ENCODE data around the gene PIEZO2. TPM values are rescaled to one million over a fixed set of nuclear protein-coding genes. Genes with fewer than 3 reads are reported as not detected.

The PIEZO2 gene
- total RNA-seq, 1 experiment from 2014 or later = 5.5 TPM

DNA sequence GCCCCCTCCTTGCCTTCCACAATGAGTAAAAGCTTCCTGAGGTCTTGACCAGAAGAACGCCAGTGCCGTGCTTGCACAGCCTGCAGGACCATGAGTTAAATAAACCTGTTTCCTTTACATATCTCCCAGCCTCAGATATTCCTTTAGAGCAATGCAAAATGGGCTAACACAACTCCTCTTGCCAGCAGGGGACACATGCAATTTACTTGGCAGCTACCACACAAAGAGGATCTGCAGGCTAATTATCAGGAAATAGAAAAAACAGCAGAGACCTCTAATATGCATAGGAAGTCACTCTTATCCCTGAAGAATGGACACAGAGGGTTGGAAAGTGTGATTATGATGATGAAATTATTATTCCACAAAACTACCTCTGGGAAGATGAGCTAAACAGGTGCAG lies 114.0 kb downstream of the PIEZO2 start:
- Histone ChIP-seq H3K27ac (no peak overlapping the region), H3K4me3 (no peak overlapping the region), H3K36me3 (no peaks in the 10 kb centered on the region), H3K9me3 (replicated peaks) (no peaks in the 10 kb centered on the region), H3K4me1 (replicated peaks) (no peaks in the 10 kb centered on the region), H3K27me3 (replicated peaks) (no peaks in the 10 kb centered on the region)
- no peak for DNase-seq (ENCODE audit: low read depth in 1 of 2, low spot score in 2 of 2)

DNA sequence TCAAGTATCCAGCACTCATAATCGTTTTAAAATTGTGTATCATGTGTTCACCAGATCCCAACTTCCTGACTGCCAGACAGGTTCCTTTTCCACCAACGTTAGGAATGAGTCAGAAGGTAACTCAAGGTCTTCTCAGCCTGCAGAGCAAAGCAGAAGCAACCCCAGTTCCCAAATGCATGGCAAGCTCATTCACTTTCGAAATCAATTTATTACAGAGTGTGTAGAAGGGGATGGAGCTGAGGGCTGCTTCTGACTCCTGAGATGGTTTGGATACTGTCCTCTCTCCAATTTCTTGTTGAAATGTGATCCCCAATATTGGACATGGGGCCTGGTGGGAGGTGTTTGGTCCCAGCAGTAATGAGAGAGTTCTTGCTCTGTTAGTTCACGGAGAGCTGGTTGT lies 114.5 kb downstream of the PIEZO2 start:
- no peaks in the 10 kb centered on the region for H3K27me3 ChIP-seq (replicated peaks)
- no peaks in the 10 kb centered on the region for H3K4me1 ChIP-seq (replicated peaks)
- H3K4me3 ChIP-seq = no peak overlapping the region
- DNase-seq (ENCODE audit: low read depth in 1 of 2, low spot score in 2 of 2) = no peak
- H3K36me3 ChIP-seq = no peaks in the 10 kb centered on the region
- H3K9me3 ChIP-seq (replicated peaks) = no peaks in the 10 kb centered on the region
- no peak overlapping the region for H3K27ac ChIP-seq

DNA sequence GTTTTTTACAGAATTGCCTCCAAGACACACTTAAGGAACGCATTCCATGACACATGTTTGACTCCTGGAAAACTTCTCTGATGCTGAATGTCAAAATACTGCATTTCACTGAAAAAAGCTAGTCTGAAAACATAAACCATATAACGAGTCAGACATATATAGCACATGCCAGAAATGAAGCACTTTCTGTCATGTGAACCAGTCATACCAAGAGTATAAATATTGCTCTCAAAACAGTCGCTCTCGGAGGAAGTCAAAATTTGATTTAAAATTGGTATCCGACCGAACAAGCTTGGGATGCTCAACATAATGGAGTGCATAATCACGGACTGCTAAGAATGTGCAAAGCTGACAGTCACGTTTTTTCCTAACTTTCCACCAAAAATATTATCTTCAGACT lies 115.9 kb downstream of the PIEZO2 start:
- Histone ChIP-seq H3K4me1 (replicated peaks) (no peaks in the 10 kb centered on the region), H3K4me3 (no peak overlapping the region), H3K27me3 (replicated peaks) (no peaks in the 10 kb centered on the region), H3K36me3 (no peaks in the 10 kb centered on the region), H3K27ac (no peak overlapping the region), H3K9me3 (replicated peaks) (no peaks in the 10 kb centered on the region)
- no peak for DNase-seq (ENCODE audit: low read depth in 1 of 2, low spot score in 2 of 2)

- Histone ChIP-seq H3K4me1 (replicated peaks) (no peaks in the 10 kb centered on the region), H3K27me3 (replicated peaks) (no peaks in the 10 kb centered on the region), H3K9me3 (replicated peaks) (no peaks in the 10 kb centered on the region), H3K4me3 (no peak overlapping the region), H3K27ac (no peak overlapping the region), H3K36me3 (no peaks in the 10 kb centered on the region)
- no peak for DNase-seq (ENCODE audit: low read depth in 1 of 2, low spot score in 2 of 2)
These were observed 117.4 kb downstream of the PIEZO2 start for GRCh38 chr18:11031966-11032365.

DNA sequence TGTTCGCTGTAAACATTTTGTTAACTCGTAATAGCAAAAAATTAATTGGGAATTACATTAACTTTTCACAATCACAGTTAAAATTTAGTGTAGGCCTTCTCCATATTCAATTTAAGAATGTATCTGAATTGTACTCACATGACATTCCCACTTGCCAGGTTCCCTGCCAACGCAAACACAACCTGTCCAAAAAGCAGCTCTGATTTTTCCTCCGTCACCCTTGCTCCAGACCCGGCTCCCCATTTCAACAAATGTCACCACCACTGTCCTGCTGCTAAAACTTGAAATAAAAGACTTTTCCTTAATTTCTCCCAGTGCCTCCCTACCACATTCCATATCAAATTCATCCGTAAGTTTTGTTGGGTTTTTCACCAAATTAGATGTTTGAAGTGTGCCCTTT lies 120.3 kb downstream of the PIEZO2 start:
- Histone ChIP-seq H3K27me3 (replicated peaks) (no peaks in the 10 kb centered on the region), H3K27ac (no peak overlapping the region), H3K9me3 (replicated peaks) (no peaks in the 10 kb centered on the region), H3K36me3 (no peaks in the 10 kb centered on the region), H3K4me1 (replicated peaks) (no peaks in the 10 kb centered on the region), H3K4me3 (no peak overlapping the region)
- no peak for DNase-seq (ENCODE audit: low read depth in 1 of 2, low spot score in 2 of 2)

GRCh38 chr18:11027862-11028261 lies 121.5 kb downstream of the PIEZO2 start:
- H3K4me3 ChIP-seq = no peak overlapping the region
- no peak for DNase-seq (ENCODE audit: low read depth in 1 of 2, low spot score in 2 of 2)
- H3K27ac ChIP-seq = no peak overlapping the region

DNA sequence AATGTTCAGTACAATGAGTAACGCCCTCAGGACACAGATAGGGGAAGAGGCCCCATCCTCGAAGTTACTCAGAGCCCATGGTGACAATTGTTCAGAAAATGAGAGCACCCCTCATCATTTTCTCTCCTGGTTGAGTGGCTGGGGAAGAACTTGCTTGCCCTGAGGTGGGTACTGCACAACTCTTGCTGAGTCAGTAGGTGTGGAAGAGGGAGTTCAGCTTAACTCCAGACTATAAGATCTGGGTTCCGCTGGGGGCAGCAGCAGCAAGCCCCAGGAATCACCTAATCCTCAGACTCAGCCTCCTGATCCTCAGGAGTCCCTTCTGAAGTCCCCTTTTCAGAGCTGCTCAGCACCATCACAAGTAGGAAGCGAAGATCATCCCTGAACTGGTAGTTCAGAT lies 123.7 kb downstream of the PIEZO2 start:
- no peak overlapping the region for H3K27ac ChIP-seq
- H3K4me1 ChIP-seq (replicated peaks) = no peaks in the 10 kb centered on the region
- no peaks in the 10 kb centered on the region for H3K36me3 ChIP-seq
- H3K9me3 ChIP-seq (replicated peaks) = no peaks in the 10 kb centered on the region
- no peak overlapping the region for H3K4me3 ChIP-seq
- no peak for DNase-seq (ENCODE audit: low read depth in 1 of 2, low spot score in 2 of 2)
- H3K27me3 ChIP-seq (replicated peaks) = no peaks in the 10 kb centered on the region

More at GRCh38 chr18:11027862-11028261, 121.5 kb downstream of the PIEZO2 start:
- no peaks in the 10 kb centered on the region for H3K27me3 ChIP-seq (replicated peaks)
- H3K4me1 ChIP-seq (replicated peaks) = no peaks in the 10 kb centered on the region
- H3K36me3 ChIP-seq = no peaks in the 10 kb centered on the region
- no peaks in the 10 kb centered on the region for H3K9me3 ChIP-seq (replicated peaks)

DNA sequence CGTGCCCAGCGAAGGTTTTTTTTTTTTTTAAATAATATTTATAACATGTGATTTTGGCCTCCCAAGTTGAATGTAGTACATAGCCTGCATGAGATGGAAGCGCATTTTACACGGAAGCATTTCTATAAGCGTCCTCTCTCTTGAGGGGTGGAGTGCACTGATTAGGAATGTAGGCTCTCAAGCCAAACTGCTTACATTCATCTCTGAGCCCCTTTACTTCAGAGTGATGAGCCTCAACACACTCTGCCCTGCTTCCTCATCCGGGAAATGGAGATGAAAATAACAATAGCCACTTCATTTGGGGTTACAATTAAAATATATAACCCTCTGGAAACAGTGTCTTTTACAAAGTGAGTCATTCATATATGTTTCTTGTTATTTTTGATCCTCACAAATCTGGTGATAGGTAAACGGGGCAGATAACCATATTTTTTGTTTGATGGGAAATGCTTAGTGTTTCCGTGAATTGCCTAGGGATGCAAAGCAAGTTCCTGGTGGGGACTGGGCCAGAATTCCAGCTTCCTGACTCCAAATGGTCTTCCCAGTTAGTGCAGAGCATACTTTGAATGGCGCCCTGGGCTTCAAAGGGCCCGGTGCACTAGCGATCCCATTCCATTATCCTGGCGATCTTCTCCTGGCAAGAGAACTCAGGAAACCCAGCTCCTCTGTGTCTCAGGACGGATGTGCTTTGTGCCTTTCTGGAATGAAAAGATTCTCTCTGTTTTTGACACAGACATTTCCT lies 124.3 kb downstream of the PIEZO2 start:
- no peak for DNase-seq (ENCODE audit: low read depth in 1 of 2, low spot score in 2 of 2)
- H3K27ac ChIP-seq = no peak overlapping the region
- no peaks in the 10 kb centered on the region for H3K4me1 ChIP-seq (replicated peaks)
- no peak overlapping the region for H3K4me3 ChIP-seq
- no peaks in the 10 kb centered on the region for H3K27me3 ChIP-seq (replicated peaks)
- no peaks in the 10 kb centered on the region for H3K9me3 ChIP-seq (replicated peaks)
- no peaks in the 10 kb centered on the region for H3K36me3 ChIP-seq

- Histone ChIP-seq H3K27me3 (replicated peaks) (no peaks in the 10 kb centered on the region), H3K4me3 (no peak overlapping the region), H3K36me3 (no peaks in the 10 kb centered on the region), H3K4me1 (replicated peaks) (no peaks in the 10 kb centered on the region), H3K27ac (no peak overlapping the region), H3K9me3 (replicated peaks) (no peaks in the 10 kb centered on the region)
- DNase-seq (ENCODE audit: low read depth in 1 of 2, low spot score in 2 of 2) = no peak
These were observed 127.9 kb downstream of the PIEZO2 start for GRCh38 chr18:11021477-11021876.

GRCh38 chr18:11020877-11021414 lies 128.4 kb downstream of the PIEZO2 start:
- Histone ChIP-seq H3K27ac (no peak overlapping the region), H3K9me3 (replicated peaks) (no peaks in the 10 kb centered on the region), H3K4me1 (replicated peaks) (peaks cover 4% of the 10 kb centered on the region; the same call in 1 of the 2 replicates), H3K4me3 (no peak overlapping the region), H3K36me3 (no peaks in the 10 kb centered on the region), H3K27me3 (replicated peaks) (no peaks in the 10 kb centered on the region)
- no peak for DNase-seq (ENCODE audit: low read depth in 1 of 2, low spot score in 2 of 2)

DNA sequence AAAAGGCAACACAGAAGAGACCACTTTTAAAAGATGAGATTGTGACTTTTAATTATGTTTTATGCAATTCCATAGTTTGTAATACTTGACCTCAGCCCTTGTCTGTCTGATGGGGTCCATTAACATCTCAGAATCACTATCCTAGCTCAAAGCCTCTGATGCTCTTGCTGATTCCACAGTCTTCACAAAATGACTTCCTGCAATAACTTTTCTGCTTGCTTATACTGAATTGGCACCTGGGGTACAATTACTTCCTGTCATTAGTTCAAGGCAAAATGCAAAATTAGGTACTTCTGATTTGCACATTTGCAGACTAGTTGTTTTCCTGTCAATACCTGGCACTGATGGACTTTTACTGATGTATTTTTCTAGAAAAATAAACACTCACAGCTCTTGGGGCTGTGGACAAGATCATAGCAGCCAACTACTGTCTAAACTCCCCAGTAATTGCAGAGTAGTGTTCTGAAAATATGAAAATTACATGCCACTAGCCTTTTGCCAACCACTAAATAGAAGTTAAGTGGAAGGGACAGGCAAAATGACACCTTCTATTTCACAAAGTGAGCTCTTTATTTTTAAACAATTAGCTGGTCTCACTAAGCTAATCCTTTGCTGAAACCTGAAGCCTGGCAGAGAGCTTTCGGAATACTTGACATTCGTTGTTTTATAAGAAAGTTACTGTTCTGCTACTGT lies 129.1 kb downstream of the PIEZO2 start:
- Histone ChIP-seq H3K9me3 (replicated peaks) (no peaks in the 10 kb centered on the region), H3K4me1 (replicated peaks) (peaks cover 10% of the 10 kb centered on the region; the same call in 1 of the 2 replicates), H3K4me3 (no peak overlapping the region), H3K36me3 (no peaks in the 10 kb centered on the region), H3K27ac (no peak overlapping the region), H3K27me3 (replicated peaks) (no peaks in the 10 kb centered on the region)
- DNase-seq (ENCODE audit: low read depth in 1 of 2, low spot score in 2 of 2) = no peak

DNA sequence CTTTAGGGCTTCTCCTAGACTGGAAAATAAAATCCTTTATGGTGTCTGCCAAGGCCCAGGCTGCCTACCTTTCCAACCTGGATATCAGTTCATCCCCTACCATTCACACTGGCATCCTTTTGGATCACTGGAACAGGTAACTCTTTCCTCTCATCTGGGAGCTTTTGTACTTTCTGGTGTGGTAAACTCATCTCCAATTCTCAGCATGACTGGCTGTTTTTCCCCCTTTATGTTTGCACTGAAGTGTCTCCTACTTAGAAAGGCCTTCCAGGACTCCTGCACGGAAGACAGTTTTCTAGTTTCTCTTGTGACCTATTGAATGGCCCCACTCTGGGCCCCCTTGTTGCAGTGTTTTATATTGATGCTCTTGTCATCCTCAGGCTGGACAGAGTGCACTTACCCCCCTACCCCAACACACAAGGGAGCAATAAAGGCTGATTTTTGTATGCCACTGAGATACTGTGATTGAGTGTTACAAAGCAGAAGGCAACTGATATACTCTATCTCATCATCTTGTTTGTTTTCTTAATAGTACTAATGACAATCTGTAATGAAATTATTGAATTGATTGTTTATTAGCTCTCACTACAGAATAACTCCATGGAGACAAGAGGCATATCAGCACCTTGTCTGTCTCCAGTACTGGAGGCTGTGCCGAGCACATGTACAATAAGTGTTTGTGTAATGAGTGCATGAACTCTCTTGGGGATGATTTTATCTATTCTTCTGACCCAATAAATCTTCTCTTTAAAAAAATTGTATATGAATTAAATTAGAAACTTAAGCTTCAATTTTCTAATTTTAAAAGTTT lies 129.9 kb downstream of the PIEZO2 start:
- DNase-seq (ENCODE audit: low read depth in 1 of 2, low spot score in 2 of 2) = no peak
- Histone ChIP-seq H3K9me3 (replicated peaks) (no peaks in the 10 kb centered on the region), H3K4me3 (no peak overlapping the region), H3K27ac (no peak overlapping the region), H3K4me1 (replicated peaks) (peaks cover 11% of the 10 kb centered on the region; the same call in 1 of the 2 replicates), H3K36me3 (no peaks in the 10 kb centered on the region), H3K27me3 (replicated peaks) (no peaks in the 10 kb centered on the region)

- no peaks in the 10 kb centered on the region for H3K9me3 ChIP-seq (replicated peaks)
- no peak overlapping the region for H3K4me3 ChIP-seq
- peaks cover 13% of the 10 kb centered on the region for H3K4me1 ChIP-seq (replicated peaks)
- no peak for DNase-seq (ENCODE audit: low read depth in 1 of 2, low spot score in 2 of 2)
- no peak overlapping the region for H3K27ac ChIP-seq
- H3K36me3 ChIP-seq = no peaks in the 10 kb centered on the region
- H3K27me3 ChIP-seq (replicated peaks) = no peaks in the 10 kb centered on the region
These were observed 139.5 kb downstream of the PIEZO2 start for GRCh38 chr18:11009869-11010268.

DNA sequence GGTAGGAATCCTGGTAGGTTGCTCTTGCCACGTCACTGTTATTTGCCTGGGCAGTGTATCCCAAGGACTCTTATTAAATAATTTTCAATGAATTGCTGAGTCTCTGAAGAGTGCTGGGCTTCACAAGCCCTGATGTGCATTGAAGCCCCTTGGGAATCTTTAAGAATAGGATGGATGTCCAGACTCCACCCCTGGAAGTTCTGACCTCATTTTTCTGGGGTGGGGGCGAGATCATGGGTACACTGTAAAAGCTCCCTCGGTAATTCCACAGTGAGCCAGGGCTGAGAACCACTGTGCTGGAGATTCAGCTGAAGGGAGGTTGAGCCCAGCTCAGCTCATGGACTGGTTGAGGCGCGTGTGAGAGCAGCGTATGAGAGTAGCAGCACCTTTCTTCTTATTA lies 140.2 kb downstream of the PIEZO2 start:
- no peak for DNase-seq (ENCODE audit: low read depth in 1 of 2, low spot score in 2 of 2)
- no peaks in the 10 kb centered on the region for H3K9me3 ChIP-seq (replicated peaks)
- no peaks in the 10 kb centered on the region for H3K27me3 ChIP-seq (replicated peaks)
- no peak overlapping the region for H3K27ac ChIP-seq
- H3K36me3 ChIP-seq = no peaks in the 10 kb centered on the region
- peaks cover 20% of the 10 kb centered on the region for H3K4me1 ChIP-seq (replicated peaks)
- H3K4me3 ChIP-seq = no peak overlapping the region
